ENCODE data around the gene EFNA5.

Gene EFNA5

GRCh38 chr5:107670932-107671741, at the start of gene EFNA5:
Gene EFNA5, minus strand, starts transcription at chr5:107670937.
- peak; percentile 62 for DNase-seq

DNA sequence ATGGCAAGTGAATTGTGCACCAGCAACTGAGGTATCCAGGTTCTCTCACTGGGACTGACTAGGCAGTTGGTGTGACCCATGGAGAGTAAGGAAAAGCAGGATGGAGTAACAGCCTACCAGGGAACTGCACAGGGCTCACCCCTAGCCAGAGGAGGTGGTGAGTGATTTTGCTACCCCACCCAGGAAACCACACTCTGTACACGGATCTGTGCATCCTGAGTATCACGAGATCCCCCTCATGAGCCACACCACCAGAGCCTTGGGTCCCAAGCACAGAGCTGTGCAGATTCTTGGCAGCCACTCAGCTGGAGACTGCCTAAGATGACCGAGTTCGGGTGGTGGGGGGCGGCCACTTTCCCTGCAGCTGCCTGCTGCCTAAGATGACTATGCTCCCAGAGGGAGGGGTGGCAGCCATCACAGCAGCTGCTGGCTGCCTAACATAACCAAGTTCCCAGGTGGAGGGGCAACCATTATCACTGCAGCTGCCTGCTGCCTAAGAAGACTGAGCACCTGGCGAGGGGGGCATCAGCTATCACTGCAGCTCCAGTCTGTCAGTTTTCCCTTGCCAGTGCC, 48.4 kb upstream of the EFNA5 start:
- no peak for DNase-seq

- no peak for DNase-seq
These were observed 47.1 kb upstream of the EFNA5 start for GRCh38 chr5:107717816-107718215.

DNA sequence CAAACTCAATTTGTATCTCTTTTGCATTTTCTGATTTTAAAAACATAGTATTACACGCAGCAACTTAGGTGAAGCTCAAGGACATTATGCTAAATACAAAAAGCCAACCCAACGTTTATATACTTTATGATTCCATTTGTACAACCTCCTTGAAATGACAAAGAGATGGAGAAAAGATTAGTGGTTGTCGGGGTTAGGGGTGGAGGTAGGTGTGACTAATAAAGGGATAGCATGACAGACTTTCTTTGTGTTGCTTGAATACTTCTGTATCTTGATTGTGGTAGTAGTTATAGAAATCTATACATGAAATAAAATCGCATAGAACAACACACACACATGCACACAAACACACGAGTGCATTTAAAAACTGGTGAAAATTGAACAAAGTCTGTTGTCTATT, 42.5 kb upstream of the EFNA5 start:
- DNase-seq: no peak

GRCh38 chr5:107712359-107712870, 41.7 kb upstream of the EFNA5 start:
- no peak for DNase-seq

- peak; percentile 79 for DNase-seq
These were observed 34.8 kb upstream of the EFNA5 start for GRCh38 chr5:107705402-107706014.

DNA sequence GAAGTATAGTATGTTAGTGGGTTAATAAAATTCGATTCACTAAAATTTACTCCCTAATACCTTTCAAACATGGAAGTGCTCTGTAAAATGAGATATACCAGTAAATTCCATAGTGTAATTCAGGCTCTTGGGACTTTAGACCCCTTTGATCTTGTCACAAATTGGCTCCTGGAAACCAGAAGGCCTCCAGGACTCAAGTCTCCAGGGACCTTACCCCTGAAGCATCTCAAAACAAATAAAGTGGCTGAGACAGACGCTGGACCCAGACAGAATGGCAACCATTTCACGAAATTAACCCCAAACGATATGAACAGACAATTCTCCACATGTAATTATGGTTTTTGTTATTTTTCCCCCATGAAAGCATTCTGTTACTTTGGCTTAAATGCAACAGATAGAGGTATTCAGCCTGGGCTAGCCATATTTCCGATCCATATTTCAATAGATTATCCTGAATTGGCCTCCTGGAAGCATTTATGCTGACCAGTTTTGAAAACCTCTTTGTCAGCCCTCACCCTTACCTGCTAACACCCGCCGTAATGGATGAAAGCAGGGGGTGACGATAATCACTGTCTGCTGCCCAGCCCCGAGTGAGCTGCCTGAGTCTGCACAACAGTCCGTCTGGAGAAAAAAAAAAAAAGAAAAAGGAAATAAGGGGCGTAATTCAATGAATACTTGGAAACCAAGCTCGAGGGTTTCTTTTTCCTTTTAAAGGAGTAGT, 34.1 kb upstream of the EFNA5 start:
- DNase-seq: no peak

GRCh38 chr5:107700481-107700880, 29.7 kb upstream of the EFNA5 start:
- DNase-seq: no peak

- no peak for DNase-seq
These were observed 28.7 kb upstream of the EFNA5 start for GRCh38 chr5:107699425-107699824.

DNA sequence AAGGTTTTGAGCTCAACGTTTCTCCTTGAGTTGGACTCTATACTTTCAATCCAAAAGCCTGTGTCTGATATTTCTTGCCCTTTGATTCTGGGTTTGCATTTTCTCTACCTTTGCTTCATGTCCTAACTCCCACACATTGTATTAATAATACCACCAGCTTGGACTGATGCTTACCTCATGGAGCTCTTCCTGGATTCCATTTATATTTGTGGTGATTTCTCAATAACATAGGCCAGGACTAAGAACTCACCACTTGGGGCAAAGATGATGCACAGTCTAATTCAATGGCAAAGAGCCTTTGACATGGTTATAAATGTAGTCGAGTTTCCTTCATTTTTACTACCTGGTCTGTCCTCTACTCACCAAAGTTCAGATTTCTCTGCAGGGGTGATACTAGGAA, 27.5 kb upstream of the EFNA5 start:
- DNase-seq: peak; percentile 22

GRCh38 chr5:107696498-107696897, 25.8 kb upstream of the EFNA5 start:
- DNase-seq: no peak

GRCh38 chr5:107696080-107696479, 25.3 kb upstream of the EFNA5 start:
- no peak for DNase-seq

DNA sequence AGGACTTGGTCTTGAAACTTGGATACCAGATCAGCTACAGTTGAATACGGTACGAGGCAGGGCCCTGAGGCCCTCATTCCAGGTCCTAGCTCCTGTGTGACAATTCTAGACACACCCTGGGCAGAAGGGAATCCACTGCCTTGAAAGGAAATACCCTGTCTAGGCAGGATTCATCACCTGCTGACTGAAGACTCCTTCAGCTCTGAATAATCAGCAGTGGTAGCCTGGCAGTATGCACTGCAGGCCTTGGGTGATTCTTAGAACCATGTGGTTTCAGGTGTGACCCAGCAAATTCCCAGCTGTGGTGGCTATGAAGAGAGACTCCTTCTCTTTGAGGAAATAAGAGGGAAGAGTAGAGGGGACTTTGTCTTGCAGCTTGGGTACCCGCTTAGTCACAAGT, 17.2 kb upstream of the EFNA5 start:
- no peak for DNase-seq

DNA sequence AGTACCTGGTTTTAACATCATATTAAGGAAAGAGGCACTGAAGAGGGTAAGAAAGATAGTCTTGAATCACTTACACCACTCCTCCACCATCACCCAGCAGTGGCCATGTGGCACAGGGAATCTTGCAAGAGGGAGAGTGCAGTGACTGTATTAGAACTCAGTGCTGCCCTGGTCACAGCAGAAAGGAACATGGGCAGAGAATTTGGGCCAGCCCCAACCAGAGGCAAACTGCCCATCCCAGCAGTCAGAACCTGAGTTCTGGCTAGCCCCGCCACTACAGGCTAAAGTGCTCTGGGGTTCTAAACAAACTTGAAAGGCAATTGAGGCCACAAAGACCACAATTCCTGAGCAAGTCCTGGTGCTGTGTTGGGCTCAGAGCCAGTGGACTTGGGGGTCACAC, 16.7 kb upstream of the EFNA5 start:
- DNase-seq: no peak

DNA sequence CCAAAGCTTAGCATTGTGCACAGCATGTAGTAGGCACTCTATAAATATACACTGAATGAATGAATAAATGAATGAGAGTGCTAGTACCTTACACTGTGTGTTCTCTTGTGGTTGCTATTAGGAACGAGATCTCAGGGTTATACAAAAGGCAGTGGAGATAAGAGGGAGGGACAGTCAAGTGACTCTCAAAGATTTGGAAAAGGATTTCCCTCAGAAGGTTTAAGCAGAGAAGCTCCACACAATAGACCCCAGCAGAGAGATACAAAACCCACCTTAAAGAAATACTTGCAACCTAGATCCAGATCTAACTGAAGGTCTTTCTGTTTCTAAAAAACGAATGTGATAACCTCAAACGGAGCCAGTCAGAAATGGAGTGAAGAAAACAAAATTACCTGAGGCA, 11.8 kb upstream of the EFNA5 start:
- DNase-seq: no peak

GRCh38 chr5:107680799-107681198, 10.1 kb upstream of the EFNA5 start:
- no peak for DNase-seq

- DNase-seq: no peak
These were observed 9.4 kb upstream of the EFNA5 start for GRCh38 chr5:107680099-107680498.

DNA sequence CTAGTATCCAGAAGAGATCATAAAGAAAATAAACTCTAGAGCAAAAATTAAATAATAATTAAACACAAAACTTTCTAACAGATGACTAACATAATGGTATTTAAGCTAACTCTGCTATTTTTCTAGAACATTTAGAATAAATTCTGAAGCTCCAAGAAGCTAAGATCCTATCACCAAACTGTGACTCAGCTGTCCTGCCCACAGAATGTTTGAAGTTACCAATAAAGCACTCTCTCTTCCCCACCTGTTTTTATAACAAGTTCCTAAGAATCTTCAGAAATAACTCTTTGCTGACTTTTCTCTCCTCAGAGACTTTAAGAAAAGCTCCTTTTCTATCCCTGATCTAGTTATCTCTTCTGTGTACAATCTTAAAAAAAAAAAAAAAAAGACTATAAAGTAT, 6.0 kb upstream of the EFNA5 start:
- DNase-seq: no peak

DNA sequence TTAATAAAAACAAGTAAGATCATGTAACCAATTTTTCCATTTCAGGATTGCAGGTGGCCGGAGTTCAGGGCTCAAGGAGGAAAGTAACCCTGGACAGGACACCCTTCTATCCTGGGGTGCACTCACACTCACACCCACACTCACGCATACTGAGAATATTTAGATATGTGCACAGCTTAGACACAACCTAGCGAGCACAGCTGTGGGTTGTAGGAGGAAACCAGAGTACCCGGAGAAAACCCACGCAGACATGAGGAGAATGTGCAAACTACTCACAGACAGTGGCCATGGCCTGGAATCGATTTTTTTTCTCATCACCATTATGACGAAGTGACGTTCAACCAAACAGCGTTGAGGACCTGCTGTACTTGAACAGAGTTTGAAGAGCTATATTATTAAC, 4.5 kb upstream of the EFNA5 start:
- DNase-seq: no peak

DNA sequence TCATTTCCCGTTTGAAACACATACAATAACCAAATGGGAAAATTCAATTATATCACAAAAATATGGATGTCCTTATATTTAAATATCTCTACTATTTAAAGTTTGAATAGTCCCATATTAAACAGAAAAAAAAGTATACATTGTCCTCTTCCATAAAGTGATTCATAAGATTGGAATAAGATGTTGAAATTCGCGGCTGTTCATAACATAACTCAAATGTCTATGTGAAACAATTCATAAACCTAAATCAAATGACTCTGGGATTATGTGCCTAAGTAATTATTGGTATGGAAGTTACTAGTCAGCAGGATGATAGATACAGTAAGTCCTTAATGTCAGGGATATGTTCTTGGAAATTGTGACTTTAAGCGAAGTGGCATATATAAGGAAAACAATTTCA, 3.9 kb upstream of the EFNA5 start:
- DNase-seq: peak; percentile 83

DNA sequence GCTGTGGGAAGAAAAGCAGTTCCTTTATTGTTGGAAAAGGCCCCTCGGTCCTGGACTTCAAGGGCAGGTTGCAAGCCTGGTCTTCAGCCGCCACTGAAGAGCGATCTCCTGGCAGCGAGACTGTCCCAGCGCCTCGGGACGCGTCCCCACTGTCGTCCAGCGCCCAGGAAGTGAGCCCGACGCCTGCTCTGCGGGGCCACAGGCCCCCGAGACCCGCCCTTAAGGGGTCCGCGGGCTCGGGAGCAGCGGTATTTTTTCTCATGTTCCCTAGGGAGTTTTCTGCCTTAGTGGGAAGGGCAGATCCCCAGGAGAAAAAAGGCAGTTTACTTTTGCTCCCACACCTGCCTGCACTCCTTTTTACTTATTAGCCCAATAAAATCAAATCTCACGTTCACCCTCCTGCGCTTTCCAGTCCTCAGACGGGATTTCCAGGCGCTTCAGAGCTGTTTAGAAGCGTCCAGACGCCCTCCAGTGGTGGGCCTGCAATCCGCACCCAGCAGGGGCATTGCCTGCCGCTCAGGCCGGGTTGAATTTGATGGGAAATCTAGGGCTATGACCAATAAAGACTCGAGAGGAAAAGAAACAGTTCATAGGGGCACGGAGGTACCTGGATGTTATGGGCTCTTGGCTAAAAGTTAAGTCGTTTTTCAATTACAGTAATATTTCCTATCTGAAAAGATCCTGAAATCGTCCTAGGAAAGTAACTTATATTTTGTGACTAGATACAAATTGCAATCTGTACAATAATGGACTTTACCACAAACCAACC, 2.8 kb upstream of the EFNA5 start:
- DNase-seq: peak; percentile 90

DNA sequence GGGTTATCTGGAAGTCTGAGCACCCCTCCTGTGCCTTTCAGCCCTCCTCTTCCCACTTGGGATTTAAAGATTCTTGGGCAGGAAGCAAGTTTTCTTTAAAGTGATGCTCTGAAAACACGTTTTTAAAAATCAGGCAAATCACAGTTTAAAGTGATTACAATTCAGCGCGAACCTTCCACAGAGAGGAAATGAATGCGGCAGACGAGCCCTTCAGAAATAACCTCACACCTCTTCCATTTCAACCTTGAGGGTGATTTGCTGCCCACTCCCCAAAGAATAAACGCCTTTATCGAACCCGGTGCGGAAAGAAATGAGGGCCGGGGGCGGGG, 2.3 kb upstream of the EFNA5 start:
- DNase-seq: peak; percentile 46

All from HCEC 1CT (cell line).